Gastroesophageal sphincter (tissue), 4 donors: ENCODE measurements around the gene SEMA6B. TPM values are rescaled to one million over a fixed set of nuclear protein-coding genes. Genes with fewer than 3 reads are reported as not detected.
"Not testable (repeated sequence)": the region's sequence is repeated elsewhere in the genome, so short reads cannot be mapped to it uniquely, and the experiment has no call there.

Experiments used
- ATAC-seq: fragments of 150-250 bp; one replicate; pipeline ENCODE4 v1.9.1; 2016; ENCODE audit warnings: mild to moderate bottlenecking, moderate library complexity
- H3K27ac ChIP-seq, 4 donors: fragments of 200-600 bp; sonication (generic) in 3 of 4; 1 replicate in 3 of 4; 2 replicates in 1 of 4; pipeline ENCODE4 v1.5.1; 2016 to 2019
- H3K27me3 ChIP-seq: fragments of 200-600 bp; sonication (generic); one replicate; pipeline ENCODE4 v1.5.1; 2019
- H3K36me3 ChIP-seq, 2 donors: fragments of 200-600 bp; sonication (generic); one replicate each; pipeline ENCODE4 v1.5.1; 2019; ENCODE audit warnings: control low read depth in 1 of 2
- H3K4me1 ChIP-seq, 3 donors: fragments of 200-600 bp; sonication (generic); 1 replicate in 2 of 3; 2 replicates in 1 of 3; pipeline ENCODE4 v1.5.1; 2016 to 2019; ENCODE audit warnings: control low read depth in 2 of 3
- H3K4me3 ChIP-seq, 2 donors: fragments of 200-600 bp; sonication (generic); one replicate each; pipeline ENCODE4 v1.5.1; 2019; ENCODE audit warnings: mild to moderate bottlenecking in 1 of 2, moderate library complexity in 1 of 2
- H3K9me3 ChIP-seq, 3 donors: fragments of 200-600 bp; sonication (generic); one replicate each; pipeline ENCODE4 v1.5.1; 2017 to 2019; ENCODE audit warnings: control low read depth in 2 of 3
- CTCF ChIP-seq, 4 experiments: fragments of 200-600 bp in 2 of 4; fragments of 450-650 bp in 2 of 4; sonication (generic) in 1 of 4; IDR thresholded peaks; one replicate each; pipeline ENCODE4 v1.5.1; 2017 to 2019; ENCODE audit warnings: antibody characterized with exemption in 4 of 4, mild to moderate bottlenecking in 2 of 4, moderate library complexity in 2 of 4
- EP300 ChIP-seq: sonication (generic); formaldehyde crosslinking; IDR thresholded peaks from one replicate; pipeline ENCODE4 v1.6.1; 2017; ENCODE audit warnings: antibody characterized with exemption, mild to moderate bottlenecking
- POLR2A ChIP-seq, 2 donors: fragments of 450-650 bp; IDR thresholded peaks; one replicate each; pipeline ENCODE4 v1.6.1; 2017; ENCODE audit warnings: antibody characterized with exemption in 2 of 2, mild to moderate bottlenecking in 2 of 2, moderate library complexity in 1 of 2
- POLR2AphosphoS5 ChIP-seq: sonication (generic); formaldehyde crosslinking; IDR thresholded peaks from one replicate; pipeline ENCODE4 v1.6.1; 2017; ENCODE audit warnings: antibody characterized with exemption
- WGBS, 2 donors: methylation state at CpG; one replicate each; pipeline ENCODE4 v1.1.5; 2018; ENCODE audit warnings: low coverage in 1 of 2; 5-methylcytosine and 5-hydroxymethylcytosine counted together
- total RNA-seq, 4 donors: library from RNA; depleted of rRNA; stranded (reverse); fragments of >200 nt; gene quantifications; one replicate each; pipeline ENCODE4 v1.1.0, GENCODE V29; 2016

The SEMA6B gene
- total RNA-seq, 4 donors from 2014 or later, result 2.0 to 12.4 (median 7.3) TPM

DNA sequence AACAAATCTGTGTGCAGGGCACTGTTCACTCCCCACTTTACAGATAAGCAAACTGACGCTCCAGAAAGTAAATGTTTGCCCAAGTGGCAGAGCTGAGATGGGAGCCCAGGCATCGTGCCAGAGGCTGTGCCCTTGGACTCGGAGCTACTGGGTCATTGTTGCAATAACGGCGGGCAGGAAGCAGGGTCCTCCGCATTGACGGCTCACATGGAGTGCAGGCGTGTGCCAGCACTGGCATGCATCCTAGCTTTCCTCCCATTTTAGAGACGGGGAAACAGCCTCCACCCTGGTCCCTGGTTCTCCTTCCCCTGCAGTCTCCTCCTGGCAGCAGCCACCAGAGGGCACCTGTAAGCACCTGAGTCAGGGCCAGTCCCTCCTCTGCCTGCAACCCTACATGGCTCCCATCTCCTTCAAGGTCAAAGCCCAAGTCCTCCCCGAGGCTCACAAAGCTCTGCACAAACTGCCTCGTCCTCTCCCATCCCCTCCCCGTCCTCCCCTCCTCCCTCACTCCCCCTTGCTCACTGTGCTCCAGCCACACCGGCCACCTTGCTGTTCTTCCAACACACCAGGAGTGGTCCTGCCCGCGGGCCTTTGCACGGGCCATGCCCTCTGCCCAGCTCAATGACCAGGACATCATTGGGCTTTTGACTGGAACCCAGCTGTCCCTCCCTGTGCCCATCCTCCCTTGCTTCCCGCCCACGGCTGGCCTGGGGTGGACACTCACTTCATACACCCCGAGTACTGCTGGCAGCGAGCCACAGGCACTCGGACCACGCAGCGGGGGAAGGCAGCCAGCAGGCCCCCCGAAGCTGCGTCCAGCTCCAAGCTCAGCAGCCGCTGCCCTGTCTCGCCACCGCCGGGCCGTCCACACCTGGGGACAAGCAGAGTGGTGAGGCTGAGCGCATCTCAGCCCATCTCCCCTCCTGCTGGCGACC is 11.9 kb downstream of the SEMA6B start:
- peaks cover 0 to 7% of the 10 kb centered on the region in 2 donors for H3K36me3 ChIP-seq
- TF ChIP-seq POLR2A (IDR thresholded peaks at IDR 0.05), result no peak
- no peak for TF ChIP-seq CTCF (IDR thresholded peaks at IDR 0.05)
- TF ChIP-seq POLR2AphosphoS5, result no peak
- TF ChIP-seq EP300, result no peak
- H3K27ac ChIP-seq, result no peak overlapping the region
- no peak for ATAC-seq
- WGBS, 2 donors, result 16 to 85% methylated on average over 5 to 13 of the region's 32 CpGs
- no peak overlapping the region for H3K4me3 ChIP-seq
- H3K27me3 ChIP-seq, result peaks cover 22% of the 10 kb centered on the region
- H3K4me1 ChIP-seq, result no peaks in the 10 kb centered on the region
- H3K9me3 ChIP-seq, result no peaks in the 10 kb centered on the region

GRCh38 chr19:4543842-4544647 is 15.4 kb downstream of the SEMA6B start:
- WGBS, 2 donors, result 94% methylated on average over 13 of the region's 87 CpGs; no CpG with 5 or more reads in 1 of the 2 donors
- Histone ChIP-seq H3K27ac (no peak overlapping the region), H3K4me1 (no peaks in the 10 kb centered on the region), H3K27me3 (peaks cover 12% of the 10 kb centered on the region), H3K4me3 (peak overlapping the region in 1 of 2 donors; percentile 22), H3K9me3 (peaks cover 0 to 9% (median 0%) of the 10 kb centered on the region in 3 donors), H3K36me3 (no peaks in the 10 kb centered on the region)
- no peak for ATAC-seq
- no peak for TF ChIP-seq POLR2A (IDR thresholded peaks at IDR 0.05)
- no peak for TF ChIP-seq EP300
- TF ChIP-seq CTCF (IDR thresholded peaks at IDR 0.05), result no peak
- no peak for TF ChIP-seq POLR2AphosphoS5

DNA sequence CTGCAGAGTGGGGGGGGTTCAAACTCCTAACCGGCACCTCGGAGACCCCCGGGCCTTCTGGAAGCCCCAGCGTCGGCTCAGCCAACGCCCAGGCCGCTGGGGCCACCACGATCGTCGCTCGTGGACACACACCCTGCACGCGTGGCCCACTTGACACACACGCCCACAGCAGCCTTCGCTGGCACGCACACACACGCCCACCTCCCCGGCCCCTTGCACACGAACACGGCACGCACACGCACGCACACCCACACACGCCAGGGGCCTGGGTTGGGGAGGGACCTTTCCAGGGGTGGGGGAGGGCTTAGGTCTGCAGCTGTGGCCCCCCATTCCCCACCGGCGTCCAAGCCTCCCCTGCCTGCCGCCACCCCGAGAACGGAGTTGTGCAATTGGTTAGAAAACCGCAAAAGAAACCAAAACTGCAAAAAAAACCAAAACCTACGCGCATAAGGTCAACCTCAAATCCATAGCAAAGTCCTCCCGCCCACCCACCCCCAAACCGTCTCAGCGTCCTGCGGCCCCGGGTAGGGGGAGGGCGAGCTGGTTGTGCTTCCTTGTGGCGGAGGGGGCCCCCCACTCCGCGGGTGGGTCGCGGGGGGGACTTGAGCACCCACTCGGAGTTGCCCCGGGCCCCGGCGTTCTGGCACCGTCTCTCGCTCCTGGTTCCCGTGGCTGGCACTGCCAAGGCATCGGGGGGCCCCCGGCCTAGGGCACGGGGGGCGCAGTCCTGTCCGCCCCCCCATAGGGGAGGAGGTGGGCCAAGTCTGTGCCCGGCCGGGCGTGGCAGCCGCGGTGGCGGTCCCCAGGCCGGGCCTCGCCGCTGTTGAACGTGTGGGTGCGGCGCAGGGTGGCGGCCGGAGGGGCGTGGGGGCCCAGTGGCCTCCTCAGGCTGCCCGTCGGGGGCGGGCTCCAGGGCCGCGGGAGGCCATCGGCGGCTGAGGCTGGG is 16.3 kb downstream of the SEMA6B start:
- Histone ChIP-seq H3K9me3 (peaks cover 0 to 9% (median 0%) of the 10 kb centered on the region in 3 donors), H3K36me3 (no peaks in the 10 kb centered on the region), H3K27ac (no peak overlapping the region), H3K4me3 (peak overlapping the region in 1 of 2 donors; percentile 22), H3K4me1 (no peaks in the 10 kb centered on the region), H3K27me3 (peaks cover 21% of the 10 kb centered on the region)
- TF ChIP-seq POLR2AphosphoS5 (no peak), POLR2A (IDR thresholded peaks at IDR 0.05) (no peak), CTCF (IDR thresholded peaks at IDR 0.05) (no peak), EP300 (no peak)
- ATAC-seq, result no peak
- no CpG with 5 or more reads among the region's 77 CpGs for WGBS, 2 donors

GRCh38 chr19:4541806-4542145 is 17.7 kb downstream of the SEMA6B start:
- not testable (repeated sequence) for H3K4me1 ChIP-seq, ATAC-seq, H3K4me3 ChIP-seq, H3K9me3 ChIP-seq, H3K27ac ChIP-seq, H3K36me3 ChIP-seq
- 94 to 100% methylated on average over 2 to 10 of the region's 12 CpGs for WGBS, 2 donors
- peaks cover 26% of the 10 kb centered on the region for H3K27me3 ChIP-seq
